GM19455 (cell line): Measurements from ENCODE around the gene PRUNE1.

ENCODE experiments used
- ATAC-seq: cut with Tn5 transposase; IDR thresholded peaks from one replicate; pipeline ENCODE4 v1.9.1; 2021; ENCODE audit not compliant: unreplicated experiment

Gene PRUNE1

GRCh38 chr1:151049458-151049857 lies 41.2 kb downstream of the PRUNE1 start:
- no peak for ATAC-seq

GRCh38 chr1:151050051-151050688 lies 41.9 kb downstream of the PRUNE1 start:
- ATAC-seq, result no peak

- ATAC-seq, result no peak
Measured at GRCh38 chr1:151051356-151052009, 43.2 kb downstream of the PRUNE1 start.

GRCh38 chr1:151054971-151055547 lies 46.8 kb downstream of the PRUNE1 start:
- no peak for ATAC-seq

DNA sequence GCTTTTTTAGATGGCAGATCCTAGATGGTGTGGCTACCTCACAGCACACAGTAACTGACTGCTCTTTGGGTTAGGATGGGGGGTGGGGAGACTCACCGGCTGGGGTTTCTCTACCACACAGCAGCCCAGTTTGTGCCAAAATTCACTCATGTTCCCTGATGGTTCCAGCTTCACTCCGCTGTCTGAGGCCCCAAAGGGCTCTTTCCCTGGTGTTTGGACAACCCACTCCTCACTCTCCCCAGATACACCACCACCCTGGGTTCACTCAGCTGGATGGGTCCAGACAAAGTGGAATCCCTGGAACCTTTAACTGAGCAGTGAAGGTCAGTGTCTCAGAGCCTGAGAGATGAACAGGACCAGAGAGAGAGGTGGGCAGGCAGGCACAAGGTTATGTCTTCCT lies 47.3 kb downstream of the PRUNE1 start:
- no peak for ATAC-seq

GRCh38 chr1:151056149-151056548 lies 47.9 kb downstream of the PRUNE1 start:
- ATAC-seq, result no peak

GRCh38 chr1:151058692-151059091 lies 50.4 kb downstream of the PRUNE1 start:
- ATAC-seq, result no peak

GRCh38 chr1:151059109-151060006 lies 51.1 kb downstream of the PRUNE1 start, which contains the start of gene CDC42SE1:
TSS of gene CDC42SE1 (minus strand) at chr1:151059622. CDS start at chr1:151055730, 3,892 bp downstream.
- ATAC-seq, result peak; percentile 86

GRCh38 chr1:151060007-151060656 lies 51.9 kb downstream of the PRUNE1 start, which contains the start of gene MLLT11:
TSS of gene MLLT11 (plus strand) at chr1:151060397. CDS start at chr1:151067225, 6,828 bp downstream.
- no peak for ATAC-seq

GRCh38 chr1:151060657-151061421 lies 52.6 kb downstream of the PRUNE1 start:
- ATAC-seq, result no peak

DNA sequence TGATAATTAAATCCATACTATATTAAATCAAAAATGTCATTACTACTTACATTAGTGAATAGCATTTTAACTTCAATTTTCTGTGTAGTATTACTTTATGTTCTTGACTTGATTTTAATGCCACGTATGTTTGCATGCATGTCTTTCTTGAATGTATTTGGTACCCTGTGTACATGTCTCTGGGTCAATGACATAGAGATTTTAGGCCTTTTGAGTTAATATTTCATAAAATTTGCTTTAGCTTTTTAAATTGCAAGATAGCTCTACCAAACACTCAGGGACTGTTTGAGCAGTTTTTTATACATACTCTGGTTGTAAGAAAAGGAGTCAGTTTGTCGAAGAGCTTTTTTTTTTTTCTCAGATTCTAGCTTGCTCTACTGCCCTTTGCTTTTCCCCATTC lies 53.5 kb downstream of the PRUNE1 start:
- ATAC-seq, result no peak

- no peak for ATAC-seq
Measured at GRCh38 chr1:151062741-151063371, 54.6 kb downstream of the PRUNE1 start.

DNA sequence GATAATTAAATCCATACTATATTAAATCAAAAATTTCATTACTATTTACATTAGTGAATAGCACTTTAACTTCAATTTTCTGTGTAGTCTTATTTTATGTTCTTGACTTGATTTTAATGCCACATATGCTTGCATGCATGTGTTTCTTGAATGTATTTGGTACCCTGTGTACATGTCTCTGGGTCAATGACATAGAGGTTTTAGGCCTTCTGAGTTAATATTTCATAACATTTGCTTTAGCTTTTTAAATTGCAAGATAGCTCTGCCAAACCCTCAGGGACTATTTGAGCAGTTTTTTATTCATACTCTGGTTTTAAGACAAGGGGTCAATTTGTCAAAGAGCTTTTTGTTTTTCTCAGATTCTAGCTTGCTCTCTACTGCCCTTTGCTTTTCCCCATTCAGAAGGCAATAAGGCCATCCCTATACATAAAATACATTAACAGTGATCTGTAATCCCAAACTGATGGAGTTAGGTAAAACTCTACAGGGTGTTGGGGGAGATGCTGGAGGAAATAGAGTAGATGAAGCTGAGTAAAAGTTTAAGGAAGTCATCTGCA lies 56.9 kb downstream of the PRUNE1 start:
- ATAC-seq, result no peak

DNA sequence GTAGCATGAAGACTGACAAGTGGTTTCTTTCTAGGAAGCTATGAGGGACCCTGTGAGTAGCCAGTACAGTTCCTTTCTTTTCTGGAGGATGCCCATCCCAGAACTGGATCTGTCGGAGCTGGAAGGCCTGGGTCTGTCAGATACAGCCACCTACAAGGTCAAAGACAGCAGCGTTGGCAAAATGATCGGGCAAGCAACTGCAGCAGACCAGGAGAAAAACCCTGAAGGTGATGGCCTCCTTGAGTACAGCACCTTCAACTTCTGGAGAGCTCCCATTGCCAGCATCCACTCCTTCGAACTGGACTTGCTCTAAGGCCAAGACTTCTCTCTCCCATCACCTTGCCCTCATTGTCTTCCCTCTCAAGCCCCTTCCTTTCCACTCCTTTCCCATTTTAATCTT lies 58.9 kb downstream of the PRUNE1 start:
- ATAC-seq, result no peak

DNA sequence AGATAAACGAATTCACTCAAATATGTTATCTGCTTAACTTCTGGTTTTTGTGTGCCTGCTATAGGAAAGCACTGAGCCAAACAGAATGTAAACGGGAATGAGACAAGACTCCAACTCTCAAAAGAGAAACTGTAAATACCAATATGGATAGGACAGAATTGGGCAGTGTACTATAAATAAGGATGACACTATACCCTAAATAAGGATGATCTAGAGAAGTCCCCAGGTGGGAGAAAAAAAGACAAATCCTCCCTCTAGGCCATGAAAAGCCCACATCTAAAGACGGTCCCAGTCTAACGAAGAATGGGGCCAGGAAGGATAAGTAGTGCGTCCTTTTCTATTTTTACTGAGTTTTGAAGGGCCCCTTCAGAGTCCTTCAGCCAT lies 60.8 kb downstream of the PRUNE1 start:
- no peak for ATAC-seq

DNA sequence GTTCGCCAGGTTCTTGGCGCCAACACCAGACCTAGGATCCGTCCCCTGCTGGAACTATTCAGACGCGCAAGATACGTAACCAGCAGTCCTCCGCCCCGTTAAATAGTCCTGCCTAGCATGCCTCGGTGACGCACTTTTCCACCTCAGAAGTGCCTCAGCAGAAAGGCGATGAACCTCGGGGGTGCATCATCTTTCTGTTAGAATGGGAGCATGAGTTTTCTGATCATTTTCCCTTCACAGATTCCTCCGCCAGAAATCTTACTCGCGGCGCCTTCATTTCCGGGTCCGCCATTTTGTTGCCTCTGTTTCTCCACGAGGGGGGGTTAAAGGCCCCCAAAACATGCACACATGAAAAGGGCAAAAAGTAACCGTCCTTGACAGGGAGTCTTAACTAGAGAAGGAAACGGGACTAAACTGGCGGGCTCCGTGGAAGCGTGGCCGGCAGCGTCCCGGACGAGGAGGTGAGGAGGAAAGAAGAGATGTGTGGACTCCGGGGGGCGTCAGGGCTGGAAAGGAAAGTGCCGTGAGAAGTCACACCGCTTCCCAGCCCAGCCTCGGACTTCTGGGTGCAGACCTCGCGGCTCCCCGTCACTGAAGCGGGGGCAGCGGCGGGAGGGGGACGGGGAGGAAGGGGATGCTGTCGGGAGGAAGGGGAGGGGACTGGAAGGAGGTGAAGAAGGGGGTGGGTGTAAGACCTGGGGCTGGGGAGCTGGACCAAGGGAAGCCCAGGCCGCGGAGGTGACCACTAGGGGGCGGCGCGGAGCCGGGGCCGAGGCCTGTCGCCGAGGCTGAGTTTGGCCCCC lies 62.4 kb downstream of the PRUNE1 start, which contains the start of gene GABPB2:
GABPB2 (plus strand) TSS at position 288 of the 803 bp plus-strand sequence. CDS start 17,429 bp downstream, outside the sequence.
- peak; percentile 65 for ATAC-seq

GRCh38 chr1:151072224-151072623 lies 64.0 kb downstream of the PRUNE1 start:
- no peak for ATAC-seq
